ENCODE measurements around the gene ACTL10. TPM values are rescaled to one million over a fixed set of nuclear protein-coding genes. Genes with fewer than 3 reads are reported as not detected.
"Not testable (repeated sequence)": the region's sequence is repeated elsewhere in the genome, so short reads cannot be mapped to it uniquely, and the experiment has no call there.

ACTL10 gene
- total RNA-seq, 1 experiment from 2014 or later = 0.85 TPM

DNA sequence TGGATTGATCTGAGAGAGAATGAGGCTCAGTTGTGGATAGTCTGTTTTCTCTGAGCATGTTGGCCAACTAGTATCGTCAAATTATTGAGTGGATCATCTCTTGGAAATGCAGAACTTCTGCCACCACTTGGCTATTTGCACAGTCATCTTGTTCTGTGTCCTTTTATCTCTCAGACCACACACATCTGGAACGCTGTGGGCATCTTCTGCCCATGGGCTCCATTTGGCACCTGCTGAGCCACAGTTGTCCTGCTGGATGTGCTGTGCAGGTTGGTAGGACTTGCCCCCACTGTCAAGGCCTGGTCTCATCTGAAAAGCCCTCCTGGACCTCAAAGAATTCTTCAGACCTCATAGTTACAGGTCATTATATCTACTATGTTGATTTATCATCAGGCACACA, 21.3 kb upstream of the ACTL10 start:
- no TSS peak for BruUV-seq (replicated peaks)
- no peaks in the 10 kb centered on the region for H3K79me2 ChIP-seq (ENCODE audit: low read depth)
- H2AFZ ChIP-seq = no peak overlapping the region

DNA sequence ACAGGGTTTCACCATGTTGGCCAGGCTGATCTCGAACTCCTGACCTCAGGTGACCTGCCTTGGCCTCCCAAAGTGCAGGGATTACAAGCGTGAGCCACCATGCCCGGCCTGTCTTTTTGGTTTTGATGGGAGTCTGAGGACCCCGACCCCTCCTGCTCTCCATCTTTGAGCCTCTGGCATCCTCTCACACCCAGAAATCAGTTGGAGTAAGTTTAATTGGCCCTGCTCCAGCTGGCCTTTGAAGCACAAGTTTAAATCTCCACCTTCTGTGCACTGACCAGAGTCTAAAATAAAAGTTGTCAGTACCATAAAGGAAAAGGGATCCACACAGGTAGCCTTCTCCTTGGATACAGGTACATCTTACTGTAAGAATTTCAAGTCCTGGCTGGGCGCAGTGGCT, 20.6 kb upstream of the ACTL10 start:
- intact Hi-C loops (cut with micrococcal nuclease; ENCODE audit: unreplicated experiment) = no loop called here
- H3K27ac ChIP-seq = no peak overlapping the region
- no peak overlapping the region for H3K4me3 ChIP-seq
- H3K4me2 ChIP-seq = no peak overlapping the region
- ChIA-PET POLR2A (ENCODE audit: unreplicated experiment) (no interaction called here), CTCF (no interaction called here)
- no peaks in the 10 kb centered on the region for H3K9me3 ChIP-seq (ENCODE audit: insufficient read depth, low read depth)
- no peak for DNase-seq
- BruUV-seq (replicated peaks) = no TSS peak
- H3K9me2 ChIP-seq (ENCODE audit: insufficient read depth) = no peaks in the 10 kb centered on the region
- H2AFZ ChIP-seq = no peak overlapping the region
- TF ChIP-seq EZH2 (IDR thresholded peaks at IDR 0.05; ENCODE audit: low read depth) = no peak
- TF ChIP-seq, protein P1, sequence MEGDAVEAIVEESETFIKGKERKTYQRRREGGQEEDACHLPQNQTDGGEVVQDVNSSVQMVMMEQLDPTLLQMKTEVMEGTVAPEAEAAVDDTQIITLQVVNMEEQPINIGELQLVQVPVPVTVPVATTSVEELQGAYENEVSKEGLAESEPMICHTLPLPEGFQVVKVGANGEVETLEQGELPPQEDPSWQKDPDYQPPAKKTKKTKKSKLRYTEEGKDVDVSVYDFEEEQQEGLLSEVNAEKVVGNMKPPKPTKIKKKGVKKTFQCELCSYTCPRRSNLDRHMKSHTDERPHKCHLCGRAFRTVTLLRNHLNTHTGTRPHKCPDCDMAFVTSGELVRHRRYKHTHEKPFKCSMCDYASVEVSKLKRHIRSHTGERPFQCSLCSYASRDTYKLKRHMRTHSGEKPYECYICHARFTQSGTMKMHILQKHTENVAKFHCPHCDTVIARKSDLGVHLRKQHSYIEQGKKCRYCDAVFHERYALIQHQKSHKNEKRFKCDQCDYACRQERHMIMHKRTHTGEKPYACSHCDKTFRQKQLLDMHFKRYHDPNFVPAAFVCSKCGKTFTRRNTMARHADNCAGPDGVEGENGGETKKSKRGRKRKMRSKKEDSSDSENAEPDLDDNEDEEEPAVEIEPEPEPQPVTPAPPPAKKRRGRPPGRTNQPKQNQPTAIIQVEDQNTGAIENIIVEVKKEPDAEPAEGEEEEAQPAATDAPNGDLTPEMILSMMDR (conservative IDR thresholded peaks at IDR 0.05) = no peak
- H3F3A ChIP-seq (ENCODE audit: insufficient read depth, low read depth) = peaks cover 7% of the 10 kb centered on the region
- H3K27me3 ChIP-seq (ENCODE audit: insufficient read depth, low read depth) = no peaks in the 10 kb centered on the region
- H3K79me2 ChIP-seq (ENCODE audit: low read depth) = no peaks in the 10 kb centered on the region
- H4K20me1 ChIP-seq (ENCODE audit: insufficient read depth) = no peaks in the 10 kb centered on the region
- no peaks in the 10 kb centered on the region for H3K36me3 ChIP-seq (ENCODE audit: low read depth)
- peaks cover 13% of the 10 kb centered on the region for H3K4me1 ChIP-seq (replicated peaks; ENCODE audit: insufficient read depth)

More for the DNA sequence above, 21.3 kb upstream of the ACTL10 start:
- no peaks in the 10 kb centered on the region for H4K20me1 ChIP-seq (ENCODE audit: insufficient read depth)
- no peaks in the 10 kb centered on the region for H3K36me3 ChIP-seq (ENCODE audit: low read depth)
- H3F3A ChIP-seq (ENCODE audit: insufficient read depth, low read depth) = peaks cover 1% of the 10 kb centered on the region
- peaks cover 5% of the 10 kb centered on the region for H3K4me1 ChIP-seq (replicated peaks; ENCODE audit: insufficient read depth)
- ChIA-PET CTCF (no interaction called here), POLR2A (ENCODE audit: unreplicated experiment) (no interaction called here)
- no peak overlapping the region for H3K4me2 ChIP-seq
- no peak overlapping the region for H3K4me3 ChIP-seq
- H3K9me2 ChIP-seq (ENCODE audit: insufficient read depth) = no peaks in the 10 kb centered on the region
- DNase-seq = no peak
- intact Hi-C loops (cut with micrococcal nuclease; ENCODE audit: unreplicated experiment) = no loop called here
- no peaks in the 10 kb centered on the region for H3K9me3 ChIP-seq (ENCODE audit: insufficient read depth, low read depth)
- no peaks in the 10 kb centered on the region for H3K27me3 ChIP-seq (ENCODE audit: insufficient read depth, low read depth)
- TF ChIP-seq, protein P1 (conservative IDR thresholded peaks at IDR 0.05) = no peak
- no peak overlapping the region for H3K27ac ChIP-seq

GRCh38 chr20:33646959-33647602, 19.7 kb upstream of the ACTL10 start:
- H3K4me2 ChIP-seq; H3K27ac ChIP-seq; H3K4me3 ChIP-seq; H3K27me3 ChIP-seq (ENCODE audit: insufficient read depth, low read depth); intact Hi-C loops (cut with micrococcal nuclease; ENCODE audit: unreplicated experiment); H3K36me3 ChIP-seq (ENCODE audit: low read depth); H2AFZ ChIP-seq; BruUV-seq (replicated peaks); H4K20me1 ChIP-seq (ENCODE audit: insufficient read depth); H3K9me2 ChIP-seq (ENCODE audit: insufficient read depth); H3K79me2 ChIP-seq (ENCODE audit: low read depth); DNase-seq; H3K9me3 ChIP-seq (ENCODE audit: insufficient read depth, low read depth): not testable (repeated sequence)
- Histone ChIP-seq H3F3A (ENCODE audit: insufficient read depth, low read depth) (peaks cover 16% of the 10 kb centered on the region), H3K4me1 (replicated peaks; ENCODE audit: insufficient read depth) (peaks cover 21% of the 10 kb centered on the region)
- CTCF ChIA-PET = interaction anchor here (0.6 kb wide), 1 partner anchor 98 kb away, joined by 10 read pairs; no protein-coding TSS in a partner anchor
- POLR2A ChIA-PET (ENCODE audit: unreplicated experiment) = interaction anchor here (0.6 kb wide), 1 partner anchor 144 kb away, joined by 11 read pairs; no protein-coding TSS in a partner anchor
